H1 (cell line): ENCODE results near the gene STT3B. TPM values are rescaled to one million over a fixed set of nuclear protein-coding genes. Genes with fewer than 3 reads are reported as not detected.
A peak's percentile ranks its signal among the peaks of the same experiment; 100 is the strongest.

ENCODE experiments used
- CBX8 ChIP-seq: fragments of 300-800, 300-1000 bp; sonication (generic); IDR thresholded peaks from 2 replicates; pipeline ENCODE4 v1.7.1; 2016; ENCODE audit warnings: low read depth, low read length, borderline replicate concordance
- CREB1 ChIP-seq: IDR thresholded peaks from 2 replicates; pipeline ENCODE4 v1.6.1; 2012; ENCODE audit warnings: inconsistent platforms
- CTBP2 ChIP-seq: IDR thresholded peaks from 2 replicates; pipeline ENCODE4 v1.7.0; 2011; ENCODE audit warnings: borderline replicate concordance, mild to moderate bottlenecking, moderate library complexity, mixed read lengths, low read length; ENCODE audit not compliant: insufficient read depth, insufficient read length
- EP300 ChIP-seq, 2 experiments: IDR thresholded peaks; 1 replicate in 1 of 2; 2 replicates in 1 of 2; pipeline ENCODE4 v1.6.1; 2011 to 2012; ENCODE audit warnings: low read depth in 2 of 2, low read length in 2 of 2, mild to moderate bottlenecking in 2 of 2, borderline replicate concordance in 1 of 2, inconsistent platforms in 1 of 2, moderate library complexity in 1 of 2
- GTF2F1 ChIP-seq: IDR thresholded peaks from 2 replicates; pipeline ENCODE4 v1.6.1; 2012; ENCODE audit warnings: low read depth, low read length, improper control_type of control experiment, borderline replicate concordance
- JUN ChIP-seq: IDR thresholded peaks from 2 replicates; pipeline ENCODE4 v1.6.1; 2011; ENCODE audit warnings: low read depth, mild to moderate bottlenecking, improper control_type of control experiment, low read length
- KDM4A ChIP-seq: IDR thresholded peaks from one replicate; pipeline ENCODE4 v1.7.1; 2012; ENCODE audit warnings: low read depth, mild to moderate bottlenecking, moderate library complexity, low read length, inconsistent platforms; ENCODE audit not compliant: severe bottlenecking
- NANOG ChIP-seq: IDR thresholded peaks from 2 replicates; pipeline ENCODE4 v1.6.1; 2011; ENCODE audit warnings: low read length, low read depth, mild to moderate bottlenecking, inconsistent platforms; ENCODE audit not compliant: insufficient read depth, poor library complexity, severe bottlenecking
- RBBP5 ChIP-seq: IDR thresholded peaks from 2 replicates; pipeline ENCODE4 v1.7.1; 2012; ENCODE audit warnings: low read depth, mild to moderate bottlenecking, inconsistent platforms, low read length, moderate library complexity, borderline replicate concordance
- SAP30 ChIP-seq: fragments of 300-600 bp; sonication (generic); IDR thresholded peaks from 2 replicates; pipeline ENCODE4 v1.7.1; 2012; ENCODE audit warnings: low read length, moderate library complexity, mild to moderate bottlenecking, inconsistent platforms; ENCODE audit not compliant: insufficient read depth, insufficient replicate concordance
- SIX5 ChIP-seq: IDR thresholded peaks from 2 replicates; pipeline ENCODE4 v1.6.1; 2011; ENCODE audit warnings: mild to moderate bottlenecking, low read depth, low read length
- SP2 ChIP-seq: IDR thresholded peaks from 2 replicates; pipeline ENCODE4 v1.6.1; 2012; ENCODE audit warnings: mild to moderate bottlenecking, low read length, inconsistent platforms
- SUZ12 ChIP-seq: fragments of 200-600 bp; sonication (generic); IDR thresholded peaks from 2 replicates; pipeline ENCODE4 v1.6.1; 2012; ENCODE audit warnings: mild to moderate bottlenecking, inconsistent platforms, low read length, moderate library complexity, mixed read lengths
- TAF7 ChIP-seq: optimal IDR thresholded peaks from 2 replicates; pipeline ENCODE3; 2011; ENCODE audit warnings: low read depth, mild to moderate bottlenecking, inconsistent platforms, low read length, moderate library complexity, borderline replicate concordance
- TBP ChIP-seq: IDR thresholded peaks from 2 replicates; pipeline ENCODE4 v1.6.1; 2011; ENCODE audit warnings: low read depth, low read length, improper control_type of control experiment
- USF2 ChIP-seq: IDR thresholded peaks from 2 replicates; pipeline ENCODE4 v1.6.1; 2011; ENCODE audit warnings: low read length, improper control_type of control experiment
- polyA plus RNA-seq, 7 experiments: library from polyadenylated mRNA; depleted of rRNA in 3 of 7; stranded (reverse) in 5 of 7; unstranded in 2 of 7; fragments of >200 nt in 5 of 7; fragments of 200-250 nt in 2 of 7; gene quantifications; 1 replicate in 5 of 7; 2 replicates in 1 of 7; 4 replicates in 1 of 7; pipeline versions ENCODE4 v1.2.1 to v1.2.3, GENCODE V29; 2011 to 2013; ENCODE audit warnings: missing spikeins in 2 of 7, mixed read lengths in 2 of 7
- total RNA-seq: library from RNA; stranded (reverse); fragmentation: NEBNext Ultra II Directional; extraction: Animal tissue kit (Norgen Biotek cat#: 25700); gene quantifications from 2 replicates; pipeline ENCODE4 v1.2.1, GENCODE V29; 2021

The STT3B gene
- total and polyA plus RNA-seq, 2 of the 8 experiments (the other 6 are each of a cell fraction or from before 2014, with no cell fraction given): 43.5 to 134 TPM

DNA sequence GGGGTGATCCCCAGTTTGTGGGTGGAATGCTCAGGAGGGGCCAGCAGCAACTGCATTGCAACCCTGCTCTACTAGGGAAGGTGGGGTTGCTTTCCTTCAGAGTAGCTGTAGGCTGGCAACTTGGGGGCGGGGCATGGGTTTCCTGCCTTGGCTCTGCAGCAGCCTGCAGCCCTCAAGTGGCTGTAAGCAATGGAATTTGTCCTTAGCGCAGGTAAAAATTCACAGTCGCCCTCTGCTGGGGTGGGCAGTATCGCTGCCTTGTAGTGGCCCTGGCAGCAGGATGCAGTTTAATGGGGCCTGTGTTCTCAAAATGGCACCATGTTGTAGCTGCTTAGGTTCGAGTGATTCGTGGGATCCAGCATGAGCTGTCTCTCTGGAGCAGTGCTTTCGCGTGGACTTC is 29.8 kb downstream of the STT3B start (continued):
- TF ChIP-seq USF2 (no peak), SIX5 (no peak), SUZ12 (no peak), GTF2F1 (no peak), KDM4A (no peak), EP300 (IDR thresholded peaks at IDR 0.05; ENCODE audit: borderline replicate concordance in 1 of 2, low read depth in 2 of 2, low read length in 2 of 2) (no peak), SP2 (no peak), TAF7 (no peak), TBP (no peak), CTBP2 (no peak), JUN (no peak), CREB1 (0 out of 2 replicates have a peak, but pooled peaks have one; percentile 27), SAP30 (no peak), RBBP5 (no peak), NANOG (no peak), CBX8 (no peak)
